Panc1 (cell line): ENCODE data around the gene MSANTD2.

Source experiments
- POLR2AphosphoS5 ChIP-seq: IDR thresholded peaks from 2 replicates; pipeline ENCODE4 v1.6.1; 2012; ENCODE audit warnings: mild to moderate bottlenecking, low read depth, low read length, moderate library complexity
- SIN3A ChIP-seq: IDR thresholded peaks from 2 replicates; pipeline ENCODE4 v1.6.1; 2012; ENCODE audit warnings: low read depth, mild to moderate bottlenecking, low read length, moderate library complexity, borderline replicate concordance; ENCODE audit not compliant: insufficient read depth
- TF ChIP-seq, protein P1 (sequence below): fragments of 450-650 bp; IDR thresholded peaks from 2 replicates; pipeline ENCODE4 v1.5.1; 2017; ENCODE audit warnings: mild to moderate bottlenecking
- TF ChIP-seq, protein P2 (sequence below), 2 experiments: IDR thresholded peaks; 2 replicates each; pipeline ENCODE4 v1.6.1; 2011 to 2012; ENCODE audit warnings: low read depth in 2 of 2, control low read depth in 1 of 2, low read length in 1 of 2, mild to moderate bottlenecking in 1 of 2, moderate library complexity in 1 of 2; ENCODE audit not compliant: insufficient read depth in 1 of 2

DNA sequence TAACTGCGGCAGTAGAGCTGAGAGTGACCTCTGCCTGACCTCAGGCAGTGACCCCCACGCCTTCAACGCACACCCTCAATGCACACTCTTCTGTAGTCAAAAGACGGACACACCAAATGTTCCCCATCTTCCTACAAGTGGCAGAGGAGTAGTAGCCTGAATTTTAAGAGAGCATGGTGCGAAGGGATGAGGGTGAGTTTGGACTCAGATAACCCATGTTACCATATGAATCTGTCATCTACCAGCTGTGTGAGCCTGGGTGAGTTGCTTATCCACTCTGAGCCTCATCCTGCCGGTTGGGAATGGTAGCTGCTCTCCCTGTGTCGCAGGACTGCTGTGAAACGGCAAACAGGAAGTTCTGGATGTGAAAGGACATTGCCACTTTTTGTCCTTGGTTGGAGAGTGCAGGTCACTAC lies 44.5 kb upstream of the MSANTD2 start:
- TF ChIP-seq, protein P1, sequence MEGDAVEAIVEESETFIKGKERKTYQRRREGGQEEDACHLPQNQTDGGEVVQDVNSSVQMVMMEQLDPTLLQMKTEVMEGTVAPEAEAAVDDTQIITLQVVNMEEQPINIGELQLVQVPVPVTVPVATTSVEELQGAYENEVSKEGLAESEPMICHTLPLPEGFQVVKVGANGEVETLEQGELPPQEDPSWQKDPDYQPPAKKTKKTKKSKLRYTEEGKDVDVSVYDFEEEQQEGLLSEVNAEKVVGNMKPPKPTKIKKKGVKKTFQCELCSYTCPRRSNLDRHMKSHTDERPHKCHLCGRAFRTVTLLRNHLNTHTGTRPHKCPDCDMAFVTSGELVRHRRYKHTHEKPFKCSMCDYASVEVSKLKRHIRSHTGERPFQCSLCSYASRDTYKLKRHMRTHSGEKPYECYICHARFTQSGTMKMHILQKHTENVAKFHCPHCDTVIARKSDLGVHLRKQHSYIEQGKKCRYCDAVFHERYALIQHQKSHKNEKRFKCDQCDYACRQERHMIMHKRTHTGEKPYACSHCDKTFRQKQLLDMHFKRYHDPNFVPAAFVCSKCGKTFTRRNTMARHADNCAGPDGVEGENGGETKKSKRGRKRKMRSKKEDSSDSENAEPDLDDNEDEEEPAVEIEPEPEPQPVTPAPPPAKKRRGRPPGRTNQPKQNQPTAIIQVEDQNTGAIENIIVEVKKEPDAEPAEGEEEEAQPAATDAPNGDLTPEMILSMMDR, result no peak
- TF ChIP-seq, protein P2, sequence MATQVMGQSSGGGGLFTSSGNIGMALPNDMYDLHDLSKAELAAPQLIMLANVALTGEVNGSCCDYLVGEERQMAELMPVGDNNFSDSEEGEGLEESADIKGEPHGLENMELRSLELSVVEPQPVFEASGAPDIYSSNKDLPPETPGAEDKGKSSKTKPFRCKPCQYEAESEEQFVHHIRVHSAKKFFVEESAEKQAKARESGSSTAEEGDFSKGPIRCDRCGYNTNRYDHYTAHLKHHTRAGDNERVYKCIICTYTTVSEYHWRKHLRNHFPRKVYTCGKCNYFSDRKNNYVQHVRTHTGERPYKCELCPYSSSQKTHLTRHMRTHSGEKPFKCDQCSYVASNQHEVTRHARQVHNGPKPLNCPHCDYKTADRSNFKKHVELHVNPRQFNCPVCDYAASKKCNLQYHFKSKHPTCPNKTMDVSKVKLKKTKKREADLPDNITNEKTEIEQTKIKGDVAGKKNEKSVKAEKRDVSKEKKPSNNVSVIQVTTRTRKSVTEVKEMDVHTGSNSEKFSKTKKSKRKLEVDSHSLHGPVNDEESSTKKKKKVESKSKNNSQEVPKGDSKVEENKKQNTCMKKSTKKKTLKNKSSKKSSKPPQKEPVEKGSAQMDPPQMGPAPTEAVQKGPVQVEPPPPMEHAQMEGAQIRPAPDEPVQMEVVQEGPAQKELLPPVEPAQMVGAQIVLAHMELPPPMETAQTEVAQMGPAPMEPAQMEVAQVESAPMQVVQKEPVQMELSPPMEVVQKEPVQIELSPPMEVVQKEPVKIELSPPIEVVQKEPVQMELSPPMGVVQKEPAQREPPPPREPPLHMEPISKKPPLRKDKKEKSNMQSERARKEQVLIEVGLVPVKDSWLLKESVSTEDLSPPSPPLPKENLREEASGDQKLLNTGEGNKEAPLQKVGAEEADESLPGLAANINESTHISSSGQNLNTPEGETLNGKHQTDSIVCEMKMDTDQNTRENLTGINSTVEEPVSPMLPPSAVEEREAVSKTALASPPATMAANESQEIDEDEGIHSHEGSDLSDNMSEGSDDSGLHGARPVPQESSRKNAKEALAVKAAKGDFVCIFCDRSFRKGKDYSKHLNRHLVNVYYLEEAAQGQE (IDR thresholded peaks at IDR 0.05; ENCODE audit: insufficient read depth in 1 of 2, low read depth in 2 of 2, low read length in 1 of 2), result no peak
- TF ChIP-seq POLR2AphosphoS5, result no peak
- no peak for TF ChIP-seq SIN3A
